ENCODE data around the gene NEDD4.

The NEDD4 gene

DNA sequence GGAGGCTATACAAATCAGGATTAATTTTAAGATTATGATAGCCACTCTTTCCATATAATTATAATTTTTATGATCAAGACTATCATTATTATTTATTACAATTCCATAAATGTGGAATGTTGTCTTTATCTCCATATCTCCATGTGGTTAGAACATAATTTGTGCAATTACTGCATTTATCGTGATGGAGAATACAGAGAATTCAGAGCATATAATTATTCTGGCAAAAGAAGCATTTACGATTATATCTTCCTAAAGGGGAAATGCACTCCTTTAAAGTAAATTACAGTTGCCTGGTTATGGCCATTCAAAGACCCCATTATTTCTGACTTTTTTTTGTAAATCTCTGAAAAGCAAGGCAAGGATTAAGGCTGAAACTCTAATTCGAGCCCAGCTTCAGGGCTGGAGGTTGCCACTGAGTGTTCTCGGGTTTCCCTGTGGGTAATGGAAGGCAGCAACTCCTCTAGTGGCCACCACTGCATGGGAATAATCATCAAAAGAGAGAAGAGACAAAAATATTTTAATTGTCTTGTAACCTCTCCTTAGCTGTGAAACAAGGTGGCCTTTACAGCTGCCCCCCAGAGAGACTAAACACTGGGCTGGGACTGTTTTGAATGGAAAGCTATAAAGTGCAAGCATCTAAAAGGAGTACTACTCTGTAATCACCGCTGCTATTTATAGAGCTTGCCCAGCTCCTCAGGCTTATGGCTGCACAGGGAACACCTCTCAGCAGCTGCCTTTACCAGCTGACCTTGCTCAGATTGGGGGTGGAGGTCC is 190.6 kb downstream of the NEDD4 start:
- in situ Hi-C loops (cut with MboI; ENCODE audit: low pct_unique_long_range_greater_than_20kb, low sequenced_read_pairs, unreplicated experiment), result no loop called here
- DNase-seq (ENCODE audit: low spot score), result no peak
- TF ChIP-seq, protein P1, sequence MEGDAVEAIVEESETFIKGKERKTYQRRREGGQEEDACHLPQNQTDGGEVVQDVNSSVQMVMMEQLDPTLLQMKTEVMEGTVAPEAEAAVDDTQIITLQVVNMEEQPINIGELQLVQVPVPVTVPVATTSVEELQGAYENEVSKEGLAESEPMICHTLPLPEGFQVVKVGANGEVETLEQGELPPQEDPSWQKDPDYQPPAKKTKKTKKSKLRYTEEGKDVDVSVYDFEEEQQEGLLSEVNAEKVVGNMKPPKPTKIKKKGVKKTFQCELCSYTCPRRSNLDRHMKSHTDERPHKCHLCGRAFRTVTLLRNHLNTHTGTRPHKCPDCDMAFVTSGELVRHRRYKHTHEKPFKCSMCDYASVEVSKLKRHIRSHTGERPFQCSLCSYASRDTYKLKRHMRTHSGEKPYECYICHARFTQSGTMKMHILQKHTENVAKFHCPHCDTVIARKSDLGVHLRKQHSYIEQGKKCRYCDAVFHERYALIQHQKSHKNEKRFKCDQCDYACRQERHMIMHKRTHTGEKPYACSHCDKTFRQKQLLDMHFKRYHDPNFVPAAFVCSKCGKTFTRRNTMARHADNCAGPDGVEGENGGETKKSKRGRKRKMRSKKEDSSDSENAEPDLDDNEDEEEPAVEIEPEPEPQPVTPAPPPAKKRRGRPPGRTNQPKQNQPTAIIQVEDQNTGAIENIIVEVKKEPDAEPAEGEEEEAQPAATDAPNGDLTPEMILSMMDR (IDR thresholded peaks at IDR 0.05; ENCODE audit: extremely low read depth, insufficient read depth, missing control alignments), result no peak

DNA sequence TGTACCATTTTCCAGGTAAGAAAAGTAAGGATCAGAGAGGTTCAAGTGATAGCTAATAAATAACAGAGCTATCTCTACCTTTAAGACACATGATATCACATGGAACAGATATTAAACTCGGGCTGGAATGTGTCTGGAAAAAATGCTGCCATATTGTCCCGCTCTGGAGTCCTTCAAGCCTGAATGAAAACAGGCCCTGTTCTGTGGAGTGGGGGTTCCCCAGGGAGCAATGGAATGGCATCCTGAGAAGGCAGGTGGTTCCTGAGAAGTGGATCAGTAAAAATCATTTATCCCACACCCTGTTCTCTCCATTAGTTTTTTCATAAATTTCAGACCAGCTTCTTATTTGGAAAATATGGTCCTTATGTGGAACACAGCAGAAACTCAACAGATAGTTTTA is 193.2 kb downstream of the NEDD4 start:
- DNase-seq (ENCODE audit: low spot score), result no peak

DNA sequence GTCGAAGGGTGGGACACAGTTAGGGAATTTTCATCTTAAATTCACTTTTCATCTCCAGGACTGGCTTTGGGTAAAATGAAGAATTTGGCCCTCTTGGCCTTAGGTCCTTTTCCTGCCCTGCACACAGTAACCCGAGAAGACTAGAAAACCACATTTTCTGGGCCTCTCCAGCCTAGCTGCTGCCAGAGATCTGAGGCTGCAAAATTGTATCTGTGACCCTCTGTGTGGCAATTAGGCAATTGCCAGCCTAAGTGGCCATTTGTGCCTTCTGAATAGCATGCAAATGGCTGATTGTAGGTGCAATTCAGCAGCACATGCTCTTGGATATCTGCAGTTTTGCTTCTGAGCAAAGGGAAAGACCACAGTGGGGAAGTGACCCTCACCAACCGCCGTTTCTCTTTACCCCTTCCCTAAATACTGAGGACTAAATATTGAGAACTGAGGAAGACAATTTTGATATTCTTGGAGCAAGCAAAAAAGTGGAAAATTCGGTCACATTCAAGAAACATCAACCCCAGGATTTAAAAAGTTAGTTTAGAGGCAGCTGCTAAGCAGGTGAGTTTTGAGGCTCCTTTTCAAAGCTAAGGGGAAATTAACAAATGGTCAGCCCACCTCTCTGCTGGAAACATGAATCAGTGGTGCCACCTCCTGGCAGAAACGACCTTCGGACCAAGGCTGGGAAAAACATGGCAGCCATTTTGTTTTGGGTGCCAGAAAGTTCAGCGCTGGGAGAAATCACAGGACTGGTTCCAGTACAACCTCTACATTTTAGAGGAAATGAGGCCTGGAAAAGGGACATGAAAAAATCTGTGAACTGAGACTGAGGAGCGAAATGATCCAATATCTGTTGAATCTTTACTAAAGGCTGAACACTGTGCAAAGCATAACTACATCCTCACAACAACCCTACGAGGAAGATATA is 193.9 kb downstream of the NEDD4 start:
- TF ChIP-seq, protein P1 (IDR thresholded peaks at IDR 0.05; ENCODE audit: extremely low read depth, insufficient read depth, missing control alignments), result peak; percentile 72
- in situ Hi-C loops (cut with MboI; ENCODE audit: low pct_unique_long_range_greater_than_20kb, low sequenced_read_pairs, unreplicated experiment), result loop anchor here (10.0 kb wide), 1 partner anchor 145 kb away; no protein-coding TSS in a partner anchor
- DNase-seq (ENCODE audit: low spot score), result peak; percentile 74

More for the DNA sequence above, 193.2 kb downstream of the NEDD4 start:
- in situ Hi-C loops (cut with MboI; ENCODE audit: low pct_unique_long_range_greater_than_20kb, low sequenced_read_pairs, unreplicated experiment), result no loop called here
- TF ChIP-seq, protein P1 (IDR thresholded peaks at IDR 0.05; ENCODE audit: extremely low read depth, insufficient read depth, missing control alignments), result no peak

DNA sequence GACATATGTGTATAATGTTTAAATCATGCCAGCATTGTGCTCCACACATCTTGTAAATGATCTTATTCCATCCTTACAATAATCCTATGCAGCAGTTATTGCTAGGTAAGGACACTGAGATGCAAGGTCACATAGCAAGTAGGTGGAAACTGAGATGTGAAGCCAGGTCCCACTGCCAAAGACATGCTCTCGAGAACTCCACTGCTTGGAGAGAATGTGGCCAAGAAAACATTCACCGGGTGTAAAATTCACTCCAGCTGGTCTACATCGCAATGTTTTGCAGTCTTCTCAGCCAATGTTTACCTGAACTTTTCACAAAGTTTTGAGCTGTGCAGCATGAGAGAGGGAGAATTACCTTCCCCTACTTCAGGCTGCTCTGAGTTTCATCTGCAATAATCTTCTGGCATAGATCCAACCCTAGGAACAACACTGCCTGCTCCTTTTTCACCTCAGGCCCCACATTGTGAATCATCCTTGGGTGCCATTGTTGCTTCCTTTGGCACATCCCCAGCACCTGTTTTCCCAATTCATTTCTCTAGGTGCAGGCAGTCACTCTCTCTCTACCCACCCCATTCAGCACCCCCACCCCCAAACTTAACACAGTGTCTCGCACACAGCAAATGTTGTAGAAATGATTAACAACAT is 197.0 kb downstream of the NEDD4 start:
- TF ChIP-seq, protein P1 (IDR thresholded peaks at IDR 0.05; ENCODE audit: extremely low read depth, insufficient read depth, missing control alignments), result no peak
- no peak for DNase-seq (ENCODE audit: low spot score)
- in situ Hi-C loops (cut with MboI; ENCODE audit: low pct_unique_long_range_greater_than_20kb, low sequenced_read_pairs, unreplicated experiment), result loop anchor here (10.0 kb wide), 1 partner anchor 142 kb away; no protein-coding TSS in a partner anchor

DNA sequence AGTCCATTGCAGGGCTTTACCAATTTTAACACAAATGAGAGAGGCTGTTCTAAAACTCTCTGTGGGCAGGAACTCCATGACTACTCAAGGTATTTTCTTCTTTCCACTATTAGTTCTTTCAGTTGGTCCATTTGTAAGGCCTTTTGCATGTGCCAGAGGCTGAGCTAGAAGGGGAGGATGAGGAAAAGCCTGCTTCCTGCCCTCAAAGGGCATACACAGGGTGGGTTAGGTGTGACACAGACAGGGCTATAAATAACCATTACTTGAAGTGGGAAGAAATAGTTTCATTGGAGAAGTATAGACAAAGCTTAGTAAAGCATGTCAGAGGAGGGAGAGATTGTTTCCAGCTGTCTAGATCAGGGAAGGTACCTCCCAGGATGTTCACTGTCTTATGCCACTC is 198.4 kb downstream of the NEDD4 start:
- in situ Hi-C loops (cut with MboI; ENCODE audit: low pct_unique_long_range_greater_than_20kb, low sequenced_read_pairs, unreplicated experiment), result loop anchor here (10.0 kb wide), 1 partner anchor 140 kb away; no protein-coding TSS in a partner anchor
- TF ChIP-seq, protein P1 (IDR thresholded peaks at IDR 0.05; ENCODE audit: extremely low read depth, insufficient read depth, missing control alignments), result no peak
- no peak for DNase-seq (ENCODE audit: low spot score)
